GM21723 (cell line): Measurements from ENCODE around the gene CCL3.
A peak's percentile ranks its signal among the peaks of the same experiment; 100 is the strongest.
"Not testable (repeated sequence)": the region's sequence is repeated elsewhere in the genome, so short reads cannot be mapped to it uniquely, and the experiment has no call there.

Experiments
- ATAC-seq: cut with Tn5 transposase; IDR thresholded peaks from one replicate; pipeline ENCODE4 v1.9.1; 2021; ENCODE audit warnings: mild to moderate bottlenecking, moderate library complexity; ENCODE audit not compliant: unreplicated experiment

CCL3 gene

GRCh38 chr17:36088670-36089338 is 1.1 kb downstream of the CCL3 start:
- no peak for ATAC-seq

GRCh38 chr17:36087897-36088572 is 1.9 kb downstream of the CCL3 start:
- not testable (repeated sequence) for ATAC-seq

- not testable (repeated sequence) for ATAC-seq
Observed at GRCh38 chr17:36087471-36087870, 2.5 kb downstream of the CCL3 start.

- no peak for ATAC-seq
Observed at GRCh38 chr17:36086791-36087190, 3.2 kb downstream of the CCL3 start.

- ATAC-seq = no peak
Observed at GRCh38 chr17:36085765-36086164, 4.2 kb downstream of the CCL3 start.

- not testable (repeated sequence) for ATAC-seq
Observed at GRCh38 chr17:36083691-36084090, 6.3 kb downstream of the CCL3 start.

GRCh38 chr17:36082482-36083120 is 7.3 kb downstream of the CCL3 start:
- ATAC-seq = peak; percentile 59

- ATAC-seq = peak; percentile 41
Observed at GRCh38 chr17:36081681-36082471, 8.1 kb downstream of the CCL3 start.

- peak; percentile 49 for ATAC-seq
Observed at GRCh38 chr17:36074365-36074764, 15.6 kb downstream of the CCL3 start.

- no peak for ATAC-seq
Observed at GRCh38 chr17:36072431-36073121, 17.4 kb downstream of the CCL3 start.

GRCh38 chr17:36071751-36072150 is 18.2 kb downstream of the CCL3 start:
- no peak for ATAC-seq

GRCh38 chr17:36070427-36070826 is 19.5 kb downstream of the CCL3 start:
- ATAC-seq = no peak

GRCh38 chr17:36069136-36069535 is 20.8 kb downstream of the CCL3 start:
- no peak for ATAC-seq

GRCh38 chr17:36068524-36068923 is 21.4 kb downstream of the CCL3 start:
- ATAC-seq = no peak

- ATAC-seq = no peak
Observed at GRCh38 chr17:36066365-36066985, 23.5 kb downstream of the CCL3 start.

- no peak for ATAC-seq
Observed at GRCh38 chr17:36063786-36064541, 26.0 kb downstream of the CCL3 start, which contains the start of gene CCL18. CCL18 (plus strand) TSS chr17:36064272; CDS start chr17:36064343, 71 bp downstream.

GRCh38 chr17:36060816-36061215 is 29.1 kb downstream of the CCL3 start:
- ATAC-seq = no peak

- ATAC-seq = no peak
Observed at GRCh38 chr17:36059406-36059805, 30.5 kb downstream of the CCL3 start.

GRCh38 chr17:36057911-36058310 is 32.0 kb downstream of the CCL3 start:
- ATAC-seq = no peak
